MM.1S (cell line): Measurements from ENCODE around the gene PRADC1.

ENCODE experiments used
- DNase-seq: peaks from one replicate; pipeline ENCODE4 v3.0.0-alpha.2; 2015
- H2AFZ ChIP-seq: fragments of 300-600 bp; sonication (generic); 2 replicates; pipeline ENCODE4 v1.6.0; 2016; ENCODE audit warnings: antibody characterized with exemption, low read length
- H3F3A ChIP-seq: fragments of 300-600 bp; sonication (generic); 2 replicates; pipeline ENCODE4 v1.6.1; 2016; ENCODE audit warnings: mild to moderate bottlenecking, antibody characterized with exemption, low read length, moderate library complexity, mixed read lengths; ENCODE audit not compliant: insufficient read depth
- H3K27ac ChIP-seq: fragments of 300-600 bp; sonication (generic); 2 replicates; pipeline ENCODE4 v1.5.1; 2016; ENCODE audit warnings: mild to moderate bottlenecking, low read length
- H3K27me3 ChIP-seq: fragments of 300-600 bp; sonication (generic); replicated peaks from 2 replicates; pipeline ENCODE4 v1.6.0; 2016; ENCODE audit warnings: low read length; ENCODE audit not compliant: insufficient read depth
- H3K36me3 ChIP-seq: fragments of 300-600 bp; sonication (generic); replicated peaks from 2 replicates; pipeline ENCODE4 v1.6.1; 2016; ENCODE audit warnings: mild to moderate bottlenecking, low read length, mixed read lengths; ENCODE audit not compliant: insufficient read depth
- H3K4me1 ChIP-seq: fragments of 300-600 bp; sonication (generic); 2 replicates; pipeline ENCODE4 v1.6.1; 2016; ENCODE audit warnings: low read length, mixed read lengths
- H3K4me2 ChIP-seq: fragments of 300-600 bp; sonication (generic); 2 replicates; pipeline ENCODE4 v1.6.0; 2016; ENCODE audit warnings: low read depth, low read length
- H3K4me3 ChIP-seq: fragments of 300-600 bp; sonication (generic); 2 replicates; pipeline ENCODE4 v1.5.1; 2016; ENCODE audit warnings: low read length, mixed read lengths
- H3K79me2 ChIP-seq: fragments of 300-600 bp; sonication (generic); 2 replicates; pipeline ENCODE4 v1.6.1; 2016; ENCODE audit warnings: mixed run types, low read length, mixed read lengths
- H3K9ac ChIP-seq: fragments of 300-600 bp; sonication (generic); 2 replicates; pipeline ENCODE4 v1.6.1; 2016; ENCODE audit warnings: low read length, mixed read lengths
- H3K9me2 ChIP-seq: fragments of 300-600 bp; sonication (generic); replicated peaks from 2 replicates; pipeline ENCODE4 v1.6.1; 2016; ENCODE audit warnings: mild to moderate bottlenecking, low read length, mixed read lengths; ENCODE audit not compliant: insufficient read depth
- H3K9me3 ChIP-seq: fragments of 300-600 bp; sonication (generic); replicated peaks from 2 replicates; pipeline ENCODE4 v1.6.1; 2016; ENCODE audit warnings: mild to moderate bottlenecking, low read length, mixed read lengths; ENCODE audit not compliant: insufficient read depth
- H4K20me1 ChIP-seq: fragments of 300-600 bp; sonication (generic); 2 replicates; pipeline ENCODE4 v1.6.1; 2016; ENCODE audit warnings: mild to moderate bottlenecking, low read length, moderate library complexity, mixed read lengths; ENCODE audit not compliant: insufficient read depth
- EZH2 ChIP-seq: fragments of 300-600 bp; sonication (generic); optimal IDR thresholded peaks from 2 replicates; pipeline ENCODE3; 2017; ENCODE audit warnings: low read depth, mild to moderate bottlenecking, antibody characterized with exemption, low read length, mixed read lengths
- EZH2phosphoT487 ChIP-seq: fragments of 300-600 bp; sonication (generic); IDR thresholded peaks from 2 replicates; pipeline ENCODE4 v1.6.1; 2018; ENCODE audit warnings: antibody characterized with exemption, low read length
- TF ChIP-seq, protein P1 (sequence below): fragments of 300-600 bp; sonication (generic); IDR thresholded peaks from 2 replicates; pipeline ENCODE4 v1.5.1; 2016; ENCODE audit warnings: antibody characterized with exemption, low read length, mixed read lengths

Gene PRADC1

DNA sequence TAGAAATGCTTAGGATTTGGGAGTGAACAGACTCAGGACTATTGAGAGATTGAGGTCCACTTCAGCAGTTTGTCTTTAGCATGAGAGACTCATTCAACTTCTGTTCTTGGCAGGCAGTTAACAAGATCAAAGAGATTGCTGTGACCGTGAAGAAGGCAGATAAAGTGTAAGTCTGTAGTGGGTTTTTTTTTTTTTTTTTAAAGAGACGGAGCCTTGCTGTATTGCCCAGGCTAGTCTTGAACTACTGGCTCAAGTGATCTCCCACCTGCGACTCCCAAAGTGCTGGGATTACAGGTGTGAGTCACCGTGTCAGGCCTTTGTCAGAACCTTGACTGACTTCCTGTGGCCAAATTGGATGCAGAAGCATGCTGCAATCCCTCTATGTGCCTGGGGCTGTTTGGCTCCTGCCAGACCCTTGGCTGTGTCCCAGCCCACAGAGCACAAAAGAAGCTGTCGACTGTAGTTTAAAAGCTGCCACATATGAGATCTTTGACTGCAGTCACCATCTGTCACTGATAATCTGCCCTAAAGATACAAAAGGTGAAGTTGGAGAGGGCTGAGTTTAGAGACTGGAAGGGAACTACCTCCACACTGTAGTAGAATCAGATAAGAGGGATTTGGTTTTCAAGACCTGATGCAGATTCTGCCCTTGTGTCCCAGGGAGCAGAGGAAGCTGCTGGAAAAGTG lies 11.0 kb upstream of the PRADC1 start:
- no peak for DNase-seq
- Histone ChIP-seq H3K9me2 (no peaks in the 10 kb centered on the region), H3K79me2 (peaks cover 69% of the 10 kb centered on the region), H4K20me1 (peaks cover 7% of the 10 kb centered on the region; the same call in 1 of the 2 replicates), H2AFZ (no peak overlapping the region), H3K9me3 (no peaks in the 10 kb centered on the region), H3K4me3 (no peak overlapping the region), H3K36me3 (peaks cover 29% of the 10 kb centered on the region), H3K27ac (no peak overlapping the region), H3K4me1 (no peaks in the 10 kb centered on the region), H3K27me3 (no peaks in the 10 kb centered on the region), H3K9ac (no peak overlapping the region), H3K4me2 (no peak overlapping the region), H3F3A (no peaks in the 10 kb centered on the region; the same call in 1 of the 2 replicates)
- TF ChIP-seq EZH2phosphoT487 (no peak), EZH2 (no peak)
- TF ChIP-seq, protein P1, sequence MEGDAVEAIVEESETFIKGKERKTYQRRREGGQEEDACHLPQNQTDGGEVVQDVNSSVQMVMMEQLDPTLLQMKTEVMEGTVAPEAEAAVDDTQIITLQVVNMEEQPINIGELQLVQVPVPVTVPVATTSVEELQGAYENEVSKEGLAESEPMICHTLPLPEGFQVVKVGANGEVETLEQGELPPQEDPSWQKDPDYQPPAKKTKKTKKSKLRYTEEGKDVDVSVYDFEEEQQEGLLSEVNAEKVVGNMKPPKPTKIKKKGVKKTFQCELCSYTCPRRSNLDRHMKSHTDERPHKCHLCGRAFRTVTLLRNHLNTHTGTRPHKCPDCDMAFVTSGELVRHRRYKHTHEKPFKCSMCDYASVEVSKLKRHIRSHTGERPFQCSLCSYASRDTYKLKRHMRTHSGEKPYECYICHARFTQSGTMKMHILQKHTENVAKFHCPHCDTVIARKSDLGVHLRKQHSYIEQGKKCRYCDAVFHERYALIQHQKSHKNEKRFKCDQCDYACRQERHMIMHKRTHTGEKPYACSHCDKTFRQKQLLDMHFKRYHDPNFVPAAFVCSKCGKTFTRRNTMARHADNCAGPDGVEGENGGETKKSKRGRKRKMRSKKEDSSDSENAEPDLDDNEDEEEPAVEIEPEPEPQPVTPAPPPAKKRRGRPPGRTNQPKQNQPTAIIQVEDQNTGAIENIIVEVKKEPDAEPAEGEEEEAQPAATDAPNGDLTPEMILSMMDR: no peak

DNA sequence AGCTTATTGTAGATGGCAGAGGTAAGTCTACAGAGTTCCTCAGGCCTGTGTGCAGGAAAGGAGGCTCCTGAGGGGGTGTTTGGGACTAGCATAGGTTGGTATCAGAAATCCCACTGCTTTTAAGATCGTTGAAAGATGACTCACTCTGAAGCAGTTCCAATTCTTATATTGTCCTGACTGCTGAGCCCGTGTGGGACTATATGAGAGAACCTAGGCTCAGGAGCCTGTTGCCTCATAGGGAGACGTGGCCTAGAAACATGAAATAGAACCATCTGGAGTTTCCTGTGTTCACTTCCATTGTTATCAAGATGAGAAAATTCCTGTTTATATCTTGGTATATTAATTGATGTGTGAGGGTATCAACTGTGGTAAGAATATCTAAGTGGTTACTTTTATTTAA lies 6.7 kb upstream of the PRADC1 start:
- Histone ChIP-seq H3F3A (no peaks in the 10 kb centered on the region; the same call in 1 of the 2 replicates), H3K36me3 (peaks cover 18% of the 10 kb centered on the region; the same call in 1 of the 2 replicates), H3K27me3 (no peaks in the 10 kb centered on the region), H4K20me1 (peaks cover 41% of the 10 kb centered on the region), H3K79me2 (peaks cover 93% of the 10 kb centered on the region), H3K9me3 (no peaks in the 10 kb centered on the region), H3K9me2 (no peaks in the 10 kb centered on the region), H3K4me1 (peaks cover 16% of the 10 kb centered on the region), H2AFZ (no peak overlapping the region), H3K4me2 (no peak overlapping the region), H3K27ac (no peak overlapping the region), H3K9ac (no peak overlapping the region), H3K4me3 (no peak overlapping the region)
- TF ChIP-seq EZH2phosphoT487 (no peak), EZH2 (no peak)
- TF ChIP-seq, protein P1: no peak
- no peak for DNase-seq

DNA sequence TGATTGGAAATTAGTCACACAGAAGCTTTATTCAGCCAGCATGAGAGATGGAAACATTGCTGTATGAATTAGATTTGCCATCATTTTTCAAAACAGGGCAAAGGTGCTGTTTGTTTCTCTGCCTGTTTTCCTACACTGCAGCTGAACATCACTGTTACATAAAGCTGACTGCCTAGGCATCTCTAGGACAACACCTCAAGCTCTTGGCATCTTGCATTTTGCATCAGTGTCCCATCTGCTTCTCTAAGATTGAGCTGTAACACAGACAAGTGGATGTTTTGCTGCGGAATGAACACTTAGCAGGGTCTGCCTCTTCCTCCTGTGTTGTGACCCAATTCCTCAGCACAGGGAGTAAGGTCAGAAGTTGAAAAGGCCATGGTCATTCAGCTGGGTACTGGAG lies 5.9 kb upstream of the PRADC1 start:
- DNase-seq: no peak
- peaks cover 18% of the 10 kb centered on the region; the same call in 1 of the 2 replicates for H3K36me3 ChIP-seq
- H3K79me2 ChIP-seq: peaks cover 93% of the 10 kb centered on the region
- H3F3A ChIP-seq: peaks cover 4% of the 10 kb centered on the region; the same call in 1 of the 2 replicates
- TF ChIP-seq EZH2phosphoT487: no peak
- TF ChIP-seq, protein P1: no peak
- TF ChIP-seq EZH2: no peak
- H3K4me3 ChIP-seq: no peak overlapping the region
- no peak overlapping the region for H3K27ac ChIP-seq
- H2AFZ ChIP-seq: no peak overlapping the region
- H3K9me2 ChIP-seq: no peaks in the 10 kb centered on the region
- H3K4me2 ChIP-seq: no peak overlapping the region
- H3K9me3 ChIP-seq: no peaks in the 10 kb centered on the region
- no peaks in the 10 kb centered on the region for H3K27me3 ChIP-seq
- no peak overlapping the region for H3K9ac ChIP-seq
- H4K20me1 ChIP-seq: peaks cover 38% of the 10 kb centered on the region
- H3K4me1 ChIP-seq: peaks cover 16% of the 10 kb centered on the region
